WI38 (cell line): Measurements from ENCODE around the gene WNT7A.

ENCODE experiments used
- H3K4me3 ChIP-seq: 2 replicates; pipeline ENCODE4 v1.5.1; 2011; ENCODE audit warnings: low read depth, mild to moderate bottlenecking, control low read depth, low read length
- CTCF ChIP-seq: IDR thresholded peaks from 2 replicates; pipeline ENCODE4 v1.5.1; 2012; ENCODE audit warnings: low read depth, mild to moderate bottlenecking, control low read depth, low read length

WNT7A gene

GRCh38 chr3:13851997-13852637, 27.8 kb downstream of the WNT7A start:
- TF ChIP-seq CTCF, result no peak
- H3K4me3 ChIP-seq, result no peak overlapping the region

GRCh38 chr3:13851091-13851849, 28.6 kb downstream of the WNT7A start:
- no peak for TF ChIP-seq CTCF
- no peak overlapping the region for H3K4me3 ChIP-seq

DNA sequence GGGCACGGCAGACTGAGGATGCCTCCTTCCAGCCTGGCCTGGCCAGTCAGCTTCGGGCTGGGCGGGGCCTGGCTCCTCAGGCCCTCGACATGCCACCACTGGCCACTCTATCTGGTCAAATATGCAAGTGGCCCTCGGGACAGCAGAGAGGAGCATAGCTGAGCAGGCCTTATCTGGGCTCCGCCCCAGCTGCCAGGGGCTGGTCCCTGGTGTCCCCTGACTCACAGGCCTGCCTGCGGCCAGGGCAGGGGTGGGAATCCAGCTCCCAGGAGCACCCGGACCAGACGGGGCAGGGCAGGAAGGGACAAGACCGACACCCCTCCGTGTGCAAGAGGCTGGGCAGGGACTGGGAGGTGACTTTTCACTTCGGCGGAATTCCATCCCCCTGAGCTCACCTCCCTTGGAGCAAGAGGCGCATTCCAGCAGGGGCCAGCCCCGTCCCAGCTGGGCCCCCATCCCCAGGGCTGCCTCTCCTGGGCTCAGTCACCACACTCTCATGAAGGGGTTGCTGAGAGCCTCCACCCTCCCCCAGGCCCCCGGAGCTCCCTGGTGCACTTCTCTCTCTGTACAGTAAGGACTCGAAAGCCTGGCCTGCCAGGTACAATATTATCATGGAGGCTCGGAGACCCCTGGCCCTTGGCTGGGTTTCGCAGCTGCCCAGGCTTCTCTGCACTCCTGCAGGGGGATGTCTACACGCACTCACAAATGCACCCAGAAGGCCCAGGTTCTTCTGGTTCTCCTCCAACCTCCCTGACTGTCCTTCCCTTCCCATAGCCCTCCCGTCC, 29.5 kb downstream of the WNT7A start:
- H3K4me3 ChIP-seq, result no peak overlapping the region
- no peak for TF ChIP-seq CTCF

DNA sequence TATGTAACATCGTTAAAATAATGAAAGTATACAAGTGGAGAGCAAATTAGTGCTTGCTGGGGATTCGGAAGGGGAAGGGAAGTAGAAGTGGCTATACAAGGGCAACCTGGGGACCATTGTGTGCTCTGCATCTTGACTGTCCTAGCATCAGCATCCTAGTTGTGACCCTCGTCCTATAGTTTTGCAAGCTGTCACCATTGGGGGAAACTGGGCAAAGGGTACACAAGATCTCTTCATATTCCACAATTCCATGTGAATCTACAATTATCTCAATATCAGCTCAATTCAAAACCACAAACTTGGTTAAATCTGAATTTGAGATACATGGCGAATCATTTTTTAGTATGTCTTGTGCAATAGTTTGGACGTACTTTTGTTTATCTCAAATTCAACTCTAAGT, 30.9 kb downstream of the WNT7A start:
- no peak overlapping the region for H3K4me3 ChIP-seq
- no peak for TF ChIP-seq CTCF

DNA sequence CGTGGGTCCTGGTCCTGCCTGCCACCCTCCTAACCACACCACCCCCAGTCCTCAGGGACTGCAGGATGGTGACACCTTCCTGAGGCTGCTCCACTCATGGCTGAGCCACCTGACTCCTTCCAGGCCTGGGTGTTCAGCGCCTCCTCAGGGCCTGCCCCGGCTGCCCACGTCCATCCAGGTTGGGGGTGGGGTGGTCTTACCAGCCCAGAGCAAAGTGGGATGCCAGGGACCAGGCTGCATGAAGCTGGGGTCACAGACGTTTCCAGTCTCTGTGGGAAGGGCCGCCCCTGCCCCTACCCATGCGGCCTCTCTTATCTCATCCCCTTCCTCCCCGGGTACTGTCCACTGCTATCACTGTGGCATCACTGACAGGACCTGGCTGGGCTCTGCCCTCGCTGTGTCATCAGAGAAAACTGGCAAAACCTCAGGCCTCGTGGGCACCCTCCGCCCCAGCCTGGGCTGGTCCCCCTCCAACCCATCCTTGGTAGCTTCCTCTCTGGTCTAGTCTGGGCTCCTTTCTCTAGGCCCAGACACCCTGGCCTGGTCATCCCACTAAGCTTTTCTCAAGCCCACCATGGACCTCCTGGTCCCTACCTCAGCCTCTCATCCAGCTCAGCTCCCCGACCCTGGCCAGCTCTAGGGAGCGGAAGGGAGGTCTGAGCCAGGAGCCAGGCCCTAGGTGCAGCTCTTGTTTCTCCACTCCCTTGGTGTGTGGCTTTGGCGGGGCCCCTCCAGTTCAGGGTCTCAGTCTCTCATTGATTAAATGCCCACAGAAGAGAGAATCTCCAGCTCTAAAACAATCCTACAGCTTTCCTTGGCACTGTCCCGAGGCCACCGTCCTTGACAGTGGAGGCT, 32.9 kb downstream of the WNT7A start:
- no peak for TF ChIP-seq CTCF
- no peak overlapping the region for H3K4me3 ChIP-seq

DNA sequence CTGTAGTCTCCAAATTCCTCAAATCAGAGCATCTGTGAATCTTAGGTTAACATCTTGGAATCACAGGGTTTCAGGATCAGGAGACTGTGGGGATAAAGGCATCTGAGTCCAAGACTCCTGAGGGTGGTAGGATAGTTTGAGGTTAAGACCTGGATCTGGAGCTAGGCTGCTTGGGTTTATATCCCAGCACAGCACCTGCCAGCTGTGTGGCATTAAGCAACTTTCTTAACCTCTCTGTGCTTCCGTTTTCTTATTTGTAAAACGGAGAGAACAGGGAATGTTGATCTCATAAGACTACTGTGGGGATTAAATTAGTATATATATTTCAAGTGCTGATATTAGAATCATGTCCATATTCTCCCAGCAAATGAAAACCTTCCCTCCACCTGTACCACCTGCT, 33.6 kb downstream of the WNT7A start:
- H3K4me3 ChIP-seq, result no peak overlapping the region
- no peak for TF ChIP-seq CTCF
